Fibroblast of lung (primary cell): ENCODE data around the gene AFAP1. TPM values are rescaled to one million over a fixed set of nuclear protein-coding genes. Genes with fewer than 3 reads are reported as not detected.

Source experiments
- DNase-seq, 2 donors: peaks; one replicate each; pipeline versions ENCODE4 v3.0.0 to v3.0.0-alpha.2; 2010; ENCODE audit warnings: low read depth in 2 of 2
- H2AFZ ChIP-seq: 2 replicates; pipeline ENCODE4 v1.5.1; 2012; ENCODE audit warnings: low read length, control low read depth, inconsistent platforms
- H3K27ac ChIP-seq: 2 replicates; pipeline ENCODE4 v1.5.1; 2011; ENCODE audit warnings: low read length, control low read depth; ENCODE audit not compliant: insufficient read depth
- H3K27me3 ChIP-seq: 2 replicates; pipeline ENCODE4 v1.5.1; 2011; ENCODE audit warnings: mild to moderate bottlenecking, low read length; ENCODE audit not compliant: control insufficient read depth, insufficient read depth
- H3K36me3 ChIP-seq: 2 replicates; pipeline ENCODE4 v1.5.1; 2011; ENCODE audit warnings: low read length; ENCODE audit not compliant: control insufficient read depth, insufficient read depth
- H3K4me1 ChIP-seq: 2 replicates; pipeline ENCODE4 v1.5.1; 2011; ENCODE audit warnings: low read length; ENCODE audit not compliant: control insufficient read depth, insufficient read depth; ENCODE audit errors: extremely low read depth
- H3K4me2 ChIP-seq: 2 replicates; pipeline ENCODE4 v1.5.1; 2011; ENCODE audit warnings: low read length, control low read depth; ENCODE audit not compliant: insufficient read depth; ENCODE audit errors: extremely low read depth
- H3K4me3 ChIP-seq, 4 experiments: fragments of 200-600 bp in 1 of 4; sonication (generic) in 1 of 4; replicated peaks in 1 of 4; 2 replicates each; pipeline ENCODE4 v1.5.1; 2011 to 2016; ENCODE audit warnings: low read length in 4 of 4, low read depth in 3 of 4, mild to moderate bottlenecking in 3 of 4, control low read depth in 2 of 4, inconsistent platforms in 1 of 4, mixed read lengths in 1 of 4; ENCODE audit not compliant: insufficient read depth in 1 of 4; ENCODE audit errors: control extremely low read depth in 1 of 4
- H3K79me2 ChIP-seq: 2 replicates; pipeline ENCODE4 v1.5.1; 2012; ENCODE audit warnings: mild to moderate bottlenecking, low read length, inconsistent platforms; ENCODE audit not compliant: control insufficient read depth, insufficient read depth
- H3K9ac ChIP-seq: 2 replicates; pipeline ENCODE4 v1.5.1; 2011; ENCODE audit warnings: mild to moderate bottlenecking, low read length, control low read depth; ENCODE audit not compliant: insufficient read depth
- H3K9me3 ChIP-seq: 2 replicates; pipeline ENCODE4 v1.5.1; 2012; ENCODE audit warnings: low read depth, low read length; ENCODE audit not compliant: control insufficient read depth, insufficient read depth
- H4K20me1 ChIP-seq: 2 replicates; pipeline ENCODE4 v1.5.1; 2011; ENCODE audit warnings: low read length; ENCODE audit not compliant: control insufficient read depth, insufficient read depth; ENCODE audit errors: extremely low read depth
- EZH2 ChIP-seq: IDR thresholded peaks from 2 replicates; pipeline ENCODE4 v1.5.1; 2012; ENCODE audit warnings: low read length, control low read depth, mild to moderate bottlenecking; ENCODE audit errors: missing control alignments
- polyA plus RNA-seq, 2 donors: library from polyadenylated mRNA; depleted of rRNA in 1 of 2; stranded (reverse) in 1 of 2; unstranded in 1 of 2; fragments of >200 nt; gene quantifications; 2 replicates each; pipeline ENCODE4 v1.2.1, GENCODE V29; 2011 to 2012; ENCODE audit warnings: missing spikeins in 1 of 2
- total RNA-seq: library from RNA; depleted of rRNA; stranded (reverse); fragments of >200 nt; gene quantifications from 2 replicates; pipeline ENCODE4 v1.2.1, GENCODE V29; 2014
- TF ChIP-seq, protein P1 (sequence below), 2 donors: IDR thresholded peaks in 1 of 2; conservative IDR thresholded peaks in 1 of 2; 1 replicate in 1 of 2; 2 replicates in 1 of 2; pipeline ENCODE4 v1.5.1; 2011 to 2012; ENCODE audit warnings: low read length in 2 of 2, control low read depth in 1 of 2, inconsistent platforms in 1 of 2, low read depth in 1 of 2, mild to moderate bottlenecking in 1 of 2

AFAP1 gene
- total and polyA plus RNA-seq, 2 donors (not counting 1 experiment from before 2014, with no cell fraction given) = 21.8 to 30.1 TPM

DNA sequence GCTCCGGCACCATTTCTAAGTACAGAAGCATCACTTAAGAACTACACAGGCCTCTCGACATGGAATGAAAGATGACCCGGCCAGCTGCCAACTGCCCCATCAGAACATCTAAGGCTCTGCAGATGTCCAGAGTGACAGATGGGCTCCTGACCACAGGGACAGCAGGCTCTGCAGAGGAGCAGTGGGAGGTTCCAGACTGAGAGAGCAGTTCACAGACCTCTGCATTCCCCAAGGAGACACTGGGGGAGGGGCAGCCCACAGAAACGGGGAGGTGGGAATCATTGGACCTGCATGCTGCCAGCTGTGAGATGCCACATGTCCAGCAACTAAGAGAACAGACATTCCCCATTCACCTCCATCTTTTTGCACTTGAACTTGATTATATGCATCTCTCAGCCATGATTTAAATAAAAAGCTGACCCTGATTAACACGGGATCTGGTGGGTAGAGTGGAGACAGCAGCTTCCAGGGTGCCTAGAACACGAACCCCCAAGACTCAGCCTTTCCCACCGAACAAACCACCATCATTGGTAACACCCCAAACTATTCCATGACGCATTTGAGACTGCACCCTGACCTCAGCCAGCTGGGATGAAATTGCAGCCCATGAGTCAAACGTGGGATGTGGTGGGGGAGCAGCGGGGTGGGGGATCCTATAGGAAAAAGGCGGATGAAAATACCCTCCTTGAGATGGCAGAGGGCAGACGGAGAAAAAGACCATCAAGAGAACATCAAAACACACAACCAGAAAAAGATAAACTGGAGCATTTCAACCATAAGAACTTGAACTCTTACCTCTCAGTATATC is 47.2 kb downstream of the AFAP1 start:
- no peak overlapping the region for H3K9ac ChIP-seq

GRCh38 chr4:7890635-7891393 is 48.8 kb downstream of the AFAP1 start:
- peak; percentile 80 to 97 for DNase-seq
- no peak for TF ChIP-seq EZH2
- TF ChIP-seq, protein P1, sequence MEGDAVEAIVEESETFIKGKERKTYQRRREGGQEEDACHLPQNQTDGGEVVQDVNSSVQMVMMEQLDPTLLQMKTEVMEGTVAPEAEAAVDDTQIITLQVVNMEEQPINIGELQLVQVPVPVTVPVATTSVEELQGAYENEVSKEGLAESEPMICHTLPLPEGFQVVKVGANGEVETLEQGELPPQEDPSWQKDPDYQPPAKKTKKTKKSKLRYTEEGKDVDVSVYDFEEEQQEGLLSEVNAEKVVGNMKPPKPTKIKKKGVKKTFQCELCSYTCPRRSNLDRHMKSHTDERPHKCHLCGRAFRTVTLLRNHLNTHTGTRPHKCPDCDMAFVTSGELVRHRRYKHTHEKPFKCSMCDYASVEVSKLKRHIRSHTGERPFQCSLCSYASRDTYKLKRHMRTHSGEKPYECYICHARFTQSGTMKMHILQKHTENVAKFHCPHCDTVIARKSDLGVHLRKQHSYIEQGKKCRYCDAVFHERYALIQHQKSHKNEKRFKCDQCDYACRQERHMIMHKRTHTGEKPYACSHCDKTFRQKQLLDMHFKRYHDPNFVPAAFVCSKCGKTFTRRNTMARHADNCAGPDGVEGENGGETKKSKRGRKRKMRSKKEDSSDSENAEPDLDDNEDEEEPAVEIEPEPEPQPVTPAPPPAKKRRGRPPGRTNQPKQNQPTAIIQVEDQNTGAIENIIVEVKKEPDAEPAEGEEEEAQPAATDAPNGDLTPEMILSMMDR (conservative IDR thresholded peaks at IDR 0.05 in 1 of 2, IDR thresholded peaks at IDR 0.05 in 1 of 2; ENCODE audit: low read depth in 1 of 2, low read length in 2 of 2) = no peak
- Histone ChIP-seq H3K9ac (no peak overlapping the region), H3K27me3 (no peaks in the 10 kb centered on the region), H3K79me2 (peaks cover 58% of the 10 kb centered on the region), H2AFZ (no peak overlapping the region), H3K27ac (peak overlapping the region; percentile 58), H3K4me3 (no peak overlapping the region), H4K20me1 (no peaks in the 10 kb centered on the region), H3K36me3 (no peaks in the 10 kb centered on the region), H3K4me2 (peak overlapping the region; percentile 46), H3K4me1 (peaks cover 32% of the 10 kb centered on the region), H3K9me3 (no peaks in the 10 kb centered on the region)

More for the DNA sequence above, 47.2 kb downstream of the AFAP1 start:
- H3K27ac ChIP-seq = peak overlapping the region; percentile 58
- no peaks in the 10 kb centered on the region for H3K9me3 ChIP-seq
- no peaks in the 10 kb centered on the region for H3K36me3 ChIP-seq
- no peak for TF ChIP-seq EZH2
- TF ChIP-seq, protein P1 (conservative IDR thresholded peaks at IDR 0.05 in 1 of 2, IDR thresholded peaks at IDR 0.05 in 1 of 2; ENCODE audit: low read depth in 1 of 2, low read length in 2 of 2) = no peak
- H3K79me2 ChIP-seq = peaks cover 53% of the 10 kb centered on the region
- H4K20me1 ChIP-seq = no peaks in the 10 kb centered on the region
- peak overlapping the region; percentile 17 for H3K4me2 ChIP-seq
- H3K27me3 ChIP-seq = no peaks in the 10 kb centered on the region
- H3K4me3 ChIP-seq = no peak overlapping the region
- no peak overlapping the region for H2AFZ ChIP-seq
- H3K4me1 ChIP-seq = peaks cover 21% of the 10 kb centered on the region
- peak; percentile 96 to 98 for DNase-seq

- H3K9ac ChIP-seq = no peak overlapping the region
These were observed 52.2 kb downstream of the AFAP1 start for GRCh38 chr4:7887436-7887835.

More at GRCh38 chr4:7887436-7887835, 52.2 kb downstream of the AFAP1 start:
- H4K20me1 ChIP-seq = no peaks in the 10 kb centered on the region
- TF ChIP-seq, protein P1 (conservative IDR thresholded peaks at IDR 0.05 in 1 of 2, IDR thresholded peaks at IDR 0.05 in 1 of 2; ENCODE audit: low read depth in 1 of 2, low read length in 2 of 2) = no peak
- no peak for TF ChIP-seq EZH2
- H3K4me1 ChIP-seq = peaks cover 31% of the 10 kb centered on the region
- no peak for DNase-seq
- no peaks in the 10 kb centered on the region for H3K27me3 ChIP-seq
- H3K4me3 ChIP-seq = no peak overlapping the region
- H3K27ac ChIP-seq = no peak overlapping the region
- H2AFZ ChIP-seq = no peak overlapping the region
- no peak overlapping the region for H3K4me2 ChIP-seq
- H3K9me3 ChIP-seq = no peaks in the 10 kb centered on the region
- no peaks in the 10 kb centered on the region for H3K36me3 ChIP-seq
- peaks cover 59% of the 10 kb centered on the region for H3K79me2 ChIP-seq
